Measurements from ENCODE around the gene ANLN. TPM values are rescaled to one million over a fixed set of nuclear protein-coding genes. Genes with fewer than 3 reads are reported as not detected.
"Not testable (repeated sequence)": the region's sequence is repeated elsewhere in the genome, so short reads cannot be mapped to it uniquely, and the experiment has no call there.

ANLN gene
- total and polyA plus RNA-seq, 12 donors, result 0.20 to 25.5 (median 2.4) TPM

- no peaks in the 10 kb centered on the region for H3K4me1 ChIP-seq (replicated peaks in 1 of 2)
- no peak overlapping the region for H3K27ac ChIP-seq
- TF ChIP-seq, protein P1, sequence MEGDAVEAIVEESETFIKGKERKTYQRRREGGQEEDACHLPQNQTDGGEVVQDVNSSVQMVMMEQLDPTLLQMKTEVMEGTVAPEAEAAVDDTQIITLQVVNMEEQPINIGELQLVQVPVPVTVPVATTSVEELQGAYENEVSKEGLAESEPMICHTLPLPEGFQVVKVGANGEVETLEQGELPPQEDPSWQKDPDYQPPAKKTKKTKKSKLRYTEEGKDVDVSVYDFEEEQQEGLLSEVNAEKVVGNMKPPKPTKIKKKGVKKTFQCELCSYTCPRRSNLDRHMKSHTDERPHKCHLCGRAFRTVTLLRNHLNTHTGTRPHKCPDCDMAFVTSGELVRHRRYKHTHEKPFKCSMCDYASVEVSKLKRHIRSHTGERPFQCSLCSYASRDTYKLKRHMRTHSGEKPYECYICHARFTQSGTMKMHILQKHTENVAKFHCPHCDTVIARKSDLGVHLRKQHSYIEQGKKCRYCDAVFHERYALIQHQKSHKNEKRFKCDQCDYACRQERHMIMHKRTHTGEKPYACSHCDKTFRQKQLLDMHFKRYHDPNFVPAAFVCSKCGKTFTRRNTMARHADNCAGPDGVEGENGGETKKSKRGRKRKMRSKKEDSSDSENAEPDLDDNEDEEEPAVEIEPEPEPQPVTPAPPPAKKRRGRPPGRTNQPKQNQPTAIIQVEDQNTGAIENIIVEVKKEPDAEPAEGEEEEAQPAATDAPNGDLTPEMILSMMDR (IDR thresholded peaks at IDR 0.05), result no peak
- TF ChIP-seq POLR2A (IDR thresholded peaks at IDR 0.05), result no peak
- DNase-seq, result no peak
- 75 to 88% (median 81%) methylated on average over 2 of the region's 2 CpGs for WGBS, 4 donors
- no peak overlapping the region for H3K4me3 ChIP-seq
- H3K36me3 ChIP-seq (replicated peaks in 1 of 2), result no peaks in the 10 kb centered on the region
- H3K9me3 ChIP-seq (replicated peaks in 1 of 3), result no peaks in the 10 kb centered on the region
- no peaks in the 10 kb centered on the region for H3K27me3 ChIP-seq
- intact Hi-C loops (cut with DNase I), result no loop called here
Observed at GRCh38 chr7:36370046-36370445, 19.6 kb upstream of the ANLN start.

DNA sequence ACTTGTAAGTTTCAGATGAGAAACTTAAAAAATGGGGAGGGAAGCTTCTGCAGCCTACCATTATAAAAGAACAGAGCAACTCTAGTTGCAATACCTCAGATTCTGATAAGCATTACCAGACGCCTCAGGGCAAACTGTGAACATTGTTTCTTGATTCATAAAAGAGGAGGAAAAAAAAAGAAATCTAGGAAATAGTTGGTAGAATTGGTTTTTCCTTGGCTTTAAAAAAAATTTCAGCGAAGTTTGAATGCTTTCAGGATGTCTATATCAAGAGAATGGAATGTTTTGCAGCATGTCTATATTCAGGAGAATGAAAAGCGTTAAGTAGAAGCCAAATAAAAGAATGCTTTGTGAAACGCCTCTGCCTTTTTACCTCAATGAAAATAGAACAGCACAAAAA is 17.5 kb upstream of the ANLN start:
- Histone ChIP-seq H3K27me3 (no peaks in the 10 kb centered on the region), H3K9me3 (replicated peaks in 1 of 3) (no peaks in the 10 kb centered on the region), H3K36me3 (replicated peaks in 1 of 2) (no peaks in the 10 kb centered on the region), H3K27ac (no peak overlapping the region), H3K4me3 (no peak overlapping the region), H3K4me1 (replicated peaks in 1 of 2) (no peaks in the 10 kb centered on the region)
- no peak for DNase-seq
- TF ChIP-seq POLR2A (IDR thresholded peaks at IDR 0.05), result no peak
- TF ChIP-seq, protein P1 (IDR thresholded peaks at IDR 0.05), result no peak
- intact Hi-C loops (cut with DNase I), result no loop called here
- WGBS, 4 donors, result 71 to 76% (median 73%) methylated on average over 4 of the region's 4 CpGs

DNA sequence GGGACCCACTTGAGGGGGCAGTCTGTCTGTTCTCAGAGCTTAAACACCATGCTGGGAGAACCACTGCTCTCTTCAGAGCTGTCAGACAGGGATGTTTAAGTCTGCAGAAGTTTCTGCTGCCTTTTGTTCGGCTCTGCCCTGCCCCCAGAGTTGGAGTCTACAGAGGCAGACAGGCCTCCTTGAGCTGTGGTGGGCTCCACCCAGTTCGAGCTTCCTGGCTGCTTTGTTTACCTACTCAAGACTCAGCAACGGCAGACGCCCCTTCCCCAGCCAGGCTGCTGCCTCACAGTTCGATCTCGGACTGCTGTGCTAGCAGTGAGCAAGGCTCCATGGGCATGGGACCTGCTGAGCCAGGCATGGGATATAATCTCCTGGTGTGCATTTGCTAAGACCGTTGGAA is 11.1 kb upstream of the ANLN start:
- intact Hi-C loops (cut with DNase I); DNase-seq; H3K4me1 ChIP-seq (replicated peaks in 1 of 2); H3K27ac ChIP-seq; H3K36me3 ChIP-seq (replicated peaks in 1 of 2); H3K4me3 ChIP-seq; H3K27me3 ChIP-seq; H3K9me3 ChIP-seq (replicated peaks in 1 of 3): not testable (repeated sequence)
- 75 to 85% (median 81%) methylated on average over 2 to 7 of the region's 7 CpGs for WGBS, 4 donors

- H3K9me3 ChIP-seq (replicated peaks in 1 of 3), result no peaks in the 10 kb centered on the region
- H3K4me1 ChIP-seq (replicated peaks in 1 of 2), result no peaks in the 10 kb centered on the region
- no peaks in the 10 kb centered on the region for H3K36me3 ChIP-seq (replicated peaks in 1 of 2)
- no peak overlapping the region for H3K27ac ChIP-seq
- intact Hi-C loops (cut with DNase I), result no loop called here
- 82 to 86% (median 84%) methylated on average over 2 of the region's 2 CpGs for WGBS, 4 donors
- no peak for TF ChIP-seq POLR2A (IDR thresholded peaks at IDR 0.05)
- TF ChIP-seq, protein P1 (IDR thresholded peaks at IDR 0.05), result no peak
- no peaks in the 10 kb centered on the region for H3K27me3 ChIP-seq
- DNase-seq, result no peak
- H3K4me3 ChIP-seq, result no peak overlapping the region
Observed at GRCh38 chr7:36379831-36380504, 9.7 kb upstream of the ANLN start.

- no peak overlapping the region for H3K4me3 ChIP-seq
- no peaks in the 10 kb centered on the region for H3K27me3 ChIP-seq
- TF ChIP-seq, protein P1 (IDR thresholded peaks at IDR 0.05), result no peak
- TF ChIP-seq POLR2A (IDR thresholded peaks at IDR 0.05), result no peak
- no peaks in the 10 kb centered on the region for H3K36me3 ChIP-seq (replicated peaks in 1 of 2)
- no peaks in the 10 kb centered on the region for H3K4me1 ChIP-seq (replicated peaks in 1 of 2)
- intact Hi-C loops (cut with DNase I), result no loop called here
- no peaks in the 10 kb centered on the region for H3K9me3 ChIP-seq (replicated peaks in 1 of 3)
- DNase-seq, result no peak
- H3K27ac ChIP-seq, result no peak overlapping the region
- 78 to 91% (median 85%) methylated on average over 2 of the region's 2 CpGs for WGBS, 4 donors
Observed at GRCh38 chr7:36381056-36381455, 8.6 kb upstream of the ANLN start.

DNA sequence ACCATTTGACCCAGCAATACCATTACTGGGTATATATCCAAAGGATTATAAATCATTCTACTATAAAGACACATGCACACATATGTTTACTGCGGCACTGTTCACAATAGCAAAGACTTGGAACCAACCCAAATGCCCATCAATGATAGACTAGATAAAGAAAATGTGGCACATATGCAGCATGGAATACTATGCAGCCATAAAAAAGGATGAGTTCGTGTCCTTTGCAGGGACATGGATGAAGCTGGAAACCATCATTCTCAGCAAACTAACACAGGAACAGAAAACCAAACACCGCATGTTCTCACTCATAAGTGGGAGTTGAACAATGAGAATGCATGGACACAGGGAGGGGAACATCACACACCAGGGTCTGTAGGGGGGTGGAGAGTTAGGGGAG is 6.4 kb upstream of the ANLN start:
- DNase-seq, result not testable (repeated sequence)

GRCh38 chr7:36385646-36386045 is 4.0 kb upstream of the ANLN start:
- DNase-seq, result not testable (repeated sequence)

More for the DNA sequence above, 6.4 kb upstream of the ANLN start:
- H3K27ac ChIP-seq; H3K9me3 ChIP-seq (replicated peaks in 1 of 3); H3K4me3 ChIP-seq; intact Hi-C loops (cut with DNase I); H3K36me3 ChIP-seq (replicated peaks in 1 of 2); H3K27me3 ChIP-seq; H3K4me1 ChIP-seq (replicated peaks in 1 of 2): not testable (repeated sequence)
- 91 to 95% (median 92%) methylated on average over 3 of the region's 3 CpGs for WGBS, 4 donors

More at GRCh38 chr7:36385646-36386045, 4.0 kb upstream of the ANLN start:
- H3K36me3 ChIP-seq (replicated peaks in 1 of 2); H3K4me3 ChIP-seq; H3K27ac ChIP-seq; intact Hi-C loops (cut with DNase I); H3K27me3 ChIP-seq; H3K9me3 ChIP-seq (replicated peaks in 1 of 3): not testable (repeated sequence)
- peaks cover 0 to 12% of the 10 kb centered on the region in 2 donors for H3K4me1 ChIP-seq (replicated peaks in 1 of 2)
- WGBS, 4 donors, result 95 to 98% (median 96%) methylated on average over 3 of the region's 3 CpGs
